Stimulated activated CD8-positive, alpha-beta memory T cell treated with anti-CD3 and anti-CD28 coated beads, Interleukin-15, amount 100 ng/mL, for 1 hour (primary cell): ENCODE measurements around the gene SPDYE5.
"Not testable (repeated sequence)": the region's sequence is repeated elsewhere in the genome, so short reads cannot be mapped to it uniquely, and the experiment has no call there.

Experiments
- DNase-seq: peaks from one replicate; pipeline ENCODE4 v3.0.0-alpha.2; 2020; ENCODE audit warnings: low read depth

SPDYE5 gene

GRCh38 chr7:75492020-75492419, at the start of gene SPDYE5:
SPDYE5 (plus strand) TSS chr7:75492320; CDS start chr7:75494048, 1,728 bp downstream.
- DNase-seq, result not testable (repeated sequence)

GRCh38 chr7:75442465-75443111, 49.5 kb upstream of the SPDYE5 start:
- DNase-seq, result not testable (repeated sequence)

GRCh38 chr7:75449946-75450345, 42.2 kb upstream of the SPDYE5 start:
- not testable (repeated sequence) for DNase-seq

- DNase-seq, result not testable (repeated sequence)
These were observed 39.6 kb upstream of the SPDYE5 start for GRCh38 chr7:75452494-75452955.

GRCh38 chr7:75456403-75456802, 35.7 kb upstream of the SPDYE5 start:
- not testable (repeated sequence) for DNase-seq

GRCh38 chr7:75458034-75458433, 34.1 kb upstream of the SPDYE5 start:
- DNase-seq, result not testable (repeated sequence)

- DNase-seq, result not testable (repeated sequence)
These were observed 31.6 kb upstream of the SPDYE5 start for GRCh38 chr7:75460541-75460940.

- DNase-seq, result not testable (repeated sequence)
These were observed 22.0 kb upstream of the SPDYE5 start for GRCh38 chr7:75470166-75470565.

- DNase-seq, result not testable (repeated sequence)
These were observed 14.7 kb upstream of the SPDYE5 start for GRCh38 chr7:75477457-75477856.

- not testable (repeated sequence) for DNase-seq
These were observed 11.8 kb upstream of the SPDYE5 start for GRCh38 chr7:75480313-75480712.

- not testable (repeated sequence) for DNase-seq
These were observed 6.7 kb upstream of the SPDYE5 start for GRCh38 chr7:75485355-75485978.

- DNase-seq, result peak; percentile 66
These were observed 6.0 kb upstream of the SPDYE5 start, which contains the start of gene POM121C for GRCh38 chr7:75485979-75486643. POM121C (minus strand) TSS chr7:75486299; CDS start chr7:75441496, 44,803 bp downstream.

GRCh38 chr7:75509033-75509432, 16.9 kb downstream of the SPDYE5 start:
- DNase-seq, result not testable (repeated sequence)

GRCh38 chr7:75518842-75519241, 26.7 kb downstream of the SPDYE5 start:
- DNase-seq, result not testable (repeated sequence)

GRCh38 chr7:75521727-75522126, 29.6 kb downstream of the SPDYE5 start:
- not testable (repeated sequence) for DNase-seq

- not testable (repeated sequence) for DNase-seq
These were observed 35.2 kb downstream of the SPDYE5 start for GRCh38 chr7:75527224-75527722.

- DNase-seq, result no peak
These were observed 39.3 kb downstream of the SPDYE5 start for GRCh38 chr7:75531359-75531821.

- no peak for DNase-seq
These were observed 40.5 kb downstream of the SPDYE5 start for GRCh38 chr7:75532639-75533038.

GRCh38 chr7:75533926-75534325, 41.8 kb downstream of the SPDYE5 start:
- no peak for DNase-seq

GRCh38 chr7:75534727-75535307, 42.7 kb downstream of the SPDYE5 start:
- DNase-seq, result no peak

- no peak for DNase-seq
These were observed 44.4 kb downstream of the SPDYE5 start for GRCh38 chr7:75536491-75536890.

- no peak for DNase-seq
These were observed 44.9 kb downstream of the SPDYE5 start for GRCh38 chr7:75536940-75537538.
